Measurements from ENCODE around the gene SH3TC1.

The SH3TC1 gene

DNA sequence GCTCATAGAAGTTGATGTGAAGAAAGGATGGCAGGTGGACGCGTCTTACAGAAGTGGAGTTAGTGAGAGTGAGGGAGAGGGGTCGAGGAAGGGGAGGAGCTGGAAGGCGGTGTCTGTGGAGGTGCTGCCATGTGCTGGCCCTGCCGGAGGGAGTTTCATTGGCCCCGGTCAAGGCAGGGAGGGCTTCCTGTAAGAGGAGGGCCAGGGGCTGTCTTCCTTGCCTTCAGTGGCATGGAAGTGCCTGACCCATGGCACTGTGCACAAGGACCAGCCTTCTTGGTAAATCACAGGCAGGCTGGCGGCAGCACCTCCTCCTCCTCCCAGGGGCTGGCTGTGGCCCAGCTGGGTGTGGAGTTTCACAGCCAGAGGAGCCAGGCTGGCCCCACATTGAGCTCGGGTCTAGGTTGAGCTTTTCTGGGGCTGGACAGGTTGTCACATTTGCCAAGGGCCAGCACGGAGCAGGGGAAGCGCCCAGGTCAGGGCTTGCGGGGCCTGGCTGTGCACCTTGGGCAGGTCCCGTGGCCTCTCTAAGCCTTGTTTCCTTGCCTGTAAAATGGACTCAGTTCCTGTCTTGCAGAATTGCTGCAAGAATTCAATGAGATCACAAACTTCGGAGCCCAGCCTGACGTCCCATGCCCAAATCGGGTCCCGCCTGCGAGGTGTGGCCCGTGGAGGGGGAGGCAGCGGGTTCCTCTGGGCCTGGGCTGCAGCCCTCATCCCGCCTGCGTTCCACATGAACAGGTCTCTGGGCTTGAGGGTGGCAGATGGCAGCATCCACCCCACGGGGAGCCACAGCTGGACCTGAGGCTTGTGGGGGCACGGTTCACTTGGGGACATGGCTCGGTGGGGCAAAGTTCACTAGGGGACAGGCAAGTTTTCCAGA, 77.5 kb downstream of the SH3TC1 start:
- peak overlapping the region; percentile 61 for H3K27ac ChIP-seq
- no peak for DNase-seq (ENCODE audit: low spot score)
- ChIA-PET POLR2A (ENCODE audit: low non-redundant PET) (no interaction called here), CTCF (interaction anchor here (0.7 kb wide), 1 partner anchor 1595 kb away, joined by 3 read pairs; no protein-coding TSS in a partner anchor)
- TF ChIP-seq, protein P1, sequence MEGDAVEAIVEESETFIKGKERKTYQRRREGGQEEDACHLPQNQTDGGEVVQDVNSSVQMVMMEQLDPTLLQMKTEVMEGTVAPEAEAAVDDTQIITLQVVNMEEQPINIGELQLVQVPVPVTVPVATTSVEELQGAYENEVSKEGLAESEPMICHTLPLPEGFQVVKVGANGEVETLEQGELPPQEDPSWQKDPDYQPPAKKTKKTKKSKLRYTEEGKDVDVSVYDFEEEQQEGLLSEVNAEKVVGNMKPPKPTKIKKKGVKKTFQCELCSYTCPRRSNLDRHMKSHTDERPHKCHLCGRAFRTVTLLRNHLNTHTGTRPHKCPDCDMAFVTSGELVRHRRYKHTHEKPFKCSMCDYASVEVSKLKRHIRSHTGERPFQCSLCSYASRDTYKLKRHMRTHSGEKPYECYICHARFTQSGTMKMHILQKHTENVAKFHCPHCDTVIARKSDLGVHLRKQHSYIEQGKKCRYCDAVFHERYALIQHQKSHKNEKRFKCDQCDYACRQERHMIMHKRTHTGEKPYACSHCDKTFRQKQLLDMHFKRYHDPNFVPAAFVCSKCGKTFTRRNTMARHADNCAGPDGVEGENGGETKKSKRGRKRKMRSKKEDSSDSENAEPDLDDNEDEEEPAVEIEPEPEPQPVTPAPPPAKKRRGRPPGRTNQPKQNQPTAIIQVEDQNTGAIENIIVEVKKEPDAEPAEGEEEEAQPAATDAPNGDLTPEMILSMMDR (conservative IDR thresholded peaks at IDR 0.05; ENCODE audit: low read depth): no peak

DNA sequence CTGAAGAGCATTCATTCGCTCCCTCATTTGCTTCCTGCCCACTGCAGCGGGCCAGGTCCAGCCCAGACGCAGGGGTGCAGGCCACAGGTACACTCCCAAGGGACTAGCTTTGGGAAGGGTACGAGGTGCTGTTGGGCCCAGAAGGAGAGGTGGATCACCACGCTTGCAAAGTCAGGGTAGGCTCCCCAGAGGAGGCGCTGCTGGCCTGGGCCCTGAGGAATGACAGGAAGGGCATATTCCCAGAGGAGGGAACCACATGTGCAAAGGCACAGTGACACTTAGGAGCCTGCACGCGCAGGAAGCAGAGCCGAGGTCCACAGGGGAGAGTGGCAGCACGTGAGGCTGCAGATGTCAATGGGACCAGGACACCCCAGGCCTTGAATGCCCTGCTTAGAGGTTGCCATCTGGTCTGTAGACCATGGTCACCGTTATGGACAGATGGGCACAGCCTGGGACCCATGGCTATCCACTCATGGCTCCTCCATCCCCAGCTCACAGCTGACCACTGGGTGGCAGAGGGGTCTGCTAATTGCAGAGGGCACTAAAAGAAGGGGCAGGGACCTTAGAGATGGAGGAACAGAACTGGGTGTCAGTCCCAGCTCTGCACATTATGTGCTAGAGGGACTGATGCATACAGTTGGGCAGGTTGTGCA, 78.4 kb downstream of the SH3TC1 start:
- ChIA-PET POLR2A (ENCODE audit: low non-redundant PET) (no interaction called here), CTCF (interaction anchor here (0.7 kb wide), 1 partner anchor 1596 kb away, joined by 3 read pairs; no protein-coding TSS in a partner anchor)
- no peak for DNase-seq (ENCODE audit: low spot score)
- H3K27ac ChIP-seq: peak overlapping the region; percentile 61
- TF ChIP-seq, protein P1 (conservative IDR thresholded peaks at IDR 0.05; ENCODE audit: low read depth): no peak

DNA sequence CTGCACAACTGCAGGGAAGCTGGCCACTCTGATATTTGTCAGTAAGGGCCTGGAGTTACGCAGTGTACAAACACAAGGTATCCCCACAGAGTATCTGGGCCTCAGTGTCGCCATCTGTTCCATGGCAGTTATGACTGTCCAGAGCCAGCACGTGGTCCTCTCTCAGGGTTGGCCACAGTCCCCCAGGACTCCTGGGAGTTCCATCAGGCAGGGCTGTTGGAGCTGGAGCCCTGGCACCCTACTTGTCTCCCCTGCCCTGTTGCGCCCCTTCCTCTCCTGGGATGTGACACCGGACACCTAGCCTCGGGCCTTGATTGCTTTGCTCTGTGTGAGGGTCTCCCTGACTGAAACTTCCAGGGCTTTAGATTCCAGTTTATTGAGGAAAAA, 78.9 kb downstream of the SH3TC1 start:
- ChIA-PET POLR2A (ENCODE audit: low non-redundant PET) (no interaction called here), CTCF (no interaction called here)
- no peak for DNase-seq (ENCODE audit: low spot score)
- TF ChIP-seq, protein P1 (conservative IDR thresholded peaks at IDR 0.05; ENCODE audit: low read depth): no peak
- H3K27ac ChIP-seq: peak overlapping the region; percentile 17; the same call in 1 of the 2 replicates

DNA sequence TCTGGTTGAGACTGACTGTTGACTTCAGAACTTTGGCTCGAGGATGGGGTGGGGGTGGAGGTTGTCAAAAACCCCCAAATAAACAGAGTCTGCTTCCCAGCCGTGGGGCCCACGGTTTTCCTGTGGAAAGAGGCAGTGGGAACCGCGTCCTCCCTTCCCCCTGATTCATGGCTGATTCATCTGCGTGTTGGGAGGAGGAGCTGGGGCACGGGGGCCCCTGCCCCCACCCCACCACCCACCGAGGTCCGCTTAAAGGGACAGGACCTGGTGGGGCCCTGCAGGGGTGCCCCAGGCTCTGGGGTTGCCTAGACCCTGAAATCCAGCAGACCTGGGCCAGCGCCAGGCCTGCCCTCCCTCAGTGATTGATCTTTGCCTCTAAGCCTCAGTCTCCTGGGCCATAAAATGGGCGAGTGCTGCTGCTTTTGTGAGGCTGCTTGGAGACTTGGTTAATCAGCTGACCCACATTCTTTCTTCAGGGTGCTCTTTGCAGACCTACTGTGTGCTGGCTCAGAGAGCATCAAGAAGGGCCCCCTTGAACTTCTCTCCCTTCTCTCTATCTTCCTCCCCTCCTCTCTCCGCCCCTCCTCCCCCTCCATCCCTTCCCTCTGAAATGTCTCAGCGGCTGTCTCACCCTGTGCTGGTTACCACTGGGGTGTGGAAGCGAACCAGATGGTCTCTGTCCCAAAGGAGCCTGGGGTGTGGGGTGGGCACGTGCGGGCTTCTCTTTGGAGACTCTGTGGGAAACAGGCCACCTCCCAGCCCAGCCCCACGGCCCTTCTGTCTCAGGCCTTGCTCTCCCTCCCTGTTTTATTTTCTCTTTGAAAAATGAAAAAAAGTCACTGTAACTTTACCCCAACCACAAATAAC, 79.6 kb downstream of the SH3TC1 start:
- ChIA-PET CTCF (no interaction called here), POLR2A (ENCODE audit: low non-redundant PET) (no interaction called here)
- DNase-seq (ENCODE audit: low spot score): peak; percentile 41
- TF ChIP-seq, protein P1 (conservative IDR thresholded peaks at IDR 0.05; ENCODE audit: low read depth): no peak
- H3K27ac ChIP-seq: peak overlapping the region; percentile 17; the same call in 1 of the 2 replicates

DNA sequence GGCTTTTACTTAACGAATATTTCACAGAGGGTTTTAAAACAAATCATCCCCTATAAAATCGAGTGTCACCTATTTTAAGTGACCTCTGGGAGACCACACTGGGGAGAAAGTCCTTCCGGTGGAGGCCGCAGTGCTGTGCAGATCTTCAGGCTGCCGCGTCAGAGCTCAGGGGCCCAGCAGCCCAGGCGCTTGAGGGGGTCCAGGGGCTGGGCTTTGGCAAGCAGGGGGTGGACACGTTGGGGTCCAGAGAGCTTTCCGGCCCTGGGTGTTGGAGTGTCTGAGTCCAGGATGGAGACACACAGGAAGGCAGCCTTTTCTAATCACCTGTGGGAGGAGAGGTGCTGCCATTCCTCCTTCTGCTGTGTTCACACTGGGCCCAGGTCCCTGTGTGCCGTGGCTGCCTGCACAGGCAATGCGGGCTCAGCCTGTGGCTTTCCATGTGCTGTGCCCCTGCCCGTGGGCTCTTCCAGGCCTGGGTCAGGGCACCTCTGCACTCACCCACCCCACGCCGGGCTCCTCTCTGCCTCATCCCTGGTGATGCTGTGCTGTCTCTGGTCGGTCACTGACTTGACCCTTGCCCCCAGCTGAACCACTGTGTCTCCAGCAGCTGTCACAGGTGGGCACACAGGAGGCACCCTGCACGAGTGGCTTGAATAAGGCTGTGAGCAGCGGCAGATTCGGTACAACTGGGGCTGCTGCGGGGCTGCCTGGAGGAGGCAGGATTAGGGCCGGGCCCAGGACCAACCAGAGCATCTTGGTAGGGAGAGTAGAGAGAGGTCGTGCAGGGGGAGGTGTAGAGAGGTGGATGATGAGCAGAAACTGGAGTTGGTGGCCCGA, 80.4 kb downstream of the SH3TC1 start:
- ChIA-PET CTCF (no interaction called here), POLR2A (ENCODE audit: low non-redundant PET) (no interaction called here)
- DNase-seq (ENCODE audit: low spot score): no peak
- TF ChIP-seq, protein P1 (conservative IDR thresholded peaks at IDR 0.05; ENCODE audit: low read depth): no peak
- no peak overlapping the region for H3K27ac ChIP-seq
